NCI-H345 treated with DMSO at 0.1 percent for 48 hours (cell line): ENCODE measurements around the gene CIDEB.
"Not testable (repeated sequence)": the region's sequence is repeated elsewhere in the genome, so short reads cannot be mapped to it uniquely, and the experiment has no call there.

Experiments
- DNase-seq: peaks from one replicate; lab custom pipeline; 2025; ENCODE audit not compliant: unreplicated experiment; lab: John Stamatoyannopoulos, UW

The CIDEB gene

GRCh38 chr14:24307575-24308341 is at the start of gene CIDEB:
Gene CIDEB (minus strand): TSS chr14:24307977. CDS start chr14:24307858, 119 bp downstream.
- peak; percentile 21 for DNase-seq

- no peak for DNase-seq
These were observed 48.4 kb upstream of the CIDEB start for GRCh38 chr14:24356208-24356607.

- no peak for DNase-seq
These were observed 47.2 kb upstream of the CIDEB start for GRCh38 chr14:24355009-24355408.

GRCh38 chr14:24354482-24354825 is 46.7 kb upstream of the CIDEB start:
- not testable (repeated sequence) for DNase-seq

GRCh38 chr14:24353559-24354481 is 46.0 kb upstream of the CIDEB start:
- DNase-seq: no peak

- DNase-seq: no peak
These were observed 43.7 kb upstream of the CIDEB start for GRCh38 chr14:24351517-24351916.

- DNase-seq: no peak
These were observed 42.0 kb upstream of the CIDEB start for GRCh38 chr14:24349742-24350141.

GRCh38 chr14:24348186-24348585 is 40.4 kb upstream of the CIDEB start:
- no peak for DNase-seq

- no peak for DNase-seq
These were observed 39.4 kb upstream of the CIDEB start for GRCh38 chr14:24347134-24347533.

- no peak for DNase-seq
These were observed 36.3 kb upstream of the CIDEB start for GRCh38 chr14:24343795-24344660.

- no peak for DNase-seq
These were observed 35.1 kb upstream of the CIDEB start for GRCh38 chr14:24342889-24343288.

- no peak for DNase-seq
These were observed 32.8 kb upstream of the CIDEB start for GRCh38 chr14:24340606-24341005.

GRCh38 chr14:24339284-24340151 is 31.7 kb upstream of the CIDEB start, which contains the start of gene RIPK3:
Gene RIPK3 (minus strand): TSS chr14:24339991. CDS start chr14:24339826, 165 bp downstream.
- no peak for DNase-seq

GRCh38 chr14:24338843-24339242 is 31.1 kb upstream of the CIDEB start:
- DNase-seq: no peak

GRCh38 chr14:24337824-24338175 is 30.0 kb upstream of the CIDEB start:
- DNase-seq: no peak

- DNase-seq: no peak
These were observed 29.5 kb upstream of the CIDEB start for GRCh38 chr14:24337144-24337823.

- DNase-seq: no peak
These were observed 27.8 kb upstream of the CIDEB start for GRCh38 chr14:24335461-24336171.

- DNase-seq: no peak
These were observed 26.9 kb upstream of the CIDEB start, which contains the start of gene ADCY4 for GRCh38 chr14:24334431-24335291. Gene ADCY4 (minus strand): TSS chr14:24335071. CDS start chr14:24334652, 419 bp downstream.
